Stimulated activated CD4-positive, alpha-beta T cell treated with anti-CD3 and anti-CD28 coated beads, TNF-alpha, amount 100 ng/mL, for 24 hours (primary cell): ENCODE measurements around the gene TMEM222.
"Not testable (repeated sequence)": the region's sequence is repeated elsewhere in the genome, so short reads cannot be mapped to it uniquely, and the experiment has no call there.

Experiments used
- DNase-seq, 3 experiments: peaks; one replicate each; pipeline ENCODE4 v3.0.0-alpha.2; 2020; ENCODE audit warnings: low read depth in 3 of 3

The TMEM222 gene

GRCh38 chr1:27377760-27378495 is 56.0 kb downstream of the TMEM222 start:
- DNase-seq: no peak

GRCh38 chr1:27379564-27380122 is 57.7 kb downstream of the TMEM222 start:
- no peak for DNase-seq

- DNase-seq: no peak
These were observed 58.3 kb downstream of the TMEM222 start for GRCh38 chr1:27380224-27380623.

- DNase-seq: no peak
These were observed 59.1 kb downstream of the TMEM222 start for GRCh38 chr1:27380766-27381733.

GRCh38 chr1:27381969-27382762 is 60.2 kb downstream of the TMEM222 start:
- DNase-seq: no peak

GRCh38 chr1:27383039-27383605 is 61.2 kb downstream of the TMEM222 start, which contains the start of gene CD164L2:
Gene CD164L2, minus strand, starts transcription at chr1:27383333. Its CDS starts 94 bp downstream, at chr1:27383239.
- DNase-seq: peak in 1 of 3 experiments; percentile 30

GRCh38 chr1:27383661-27384060 is 61.7 kb downstream of the TMEM222 start:
- DNase-seq: no peak

GRCh38 chr1:27384797-27385196 is 62.8 kb downstream of the TMEM222 start:
- DNase-seq: not testable (repeated sequence)
